Endothelial cell (in vitro differentiated cells): ENCODE results near the gene ALDH2. TPM values are rescaled to one million over a fixed set of nuclear protein-coding genes. Genes with fewer than 3 reads are reported as not detected.

Experiments used
- DNase-seq: peaks from one replicate; pipeline ENCODE4 v3.0.0; 2021; ENCODE audit warnings: low spot score
- H3K27ac Mint-ChIP-seq: one replicate; pipeline ENCODE4 v1.8.0; 2021; ENCODE audit warnings: mixed read lengths, inconsistent platforms; ENCODE audit not compliant: unreplicated experiment
- H3K27me3 Mint-ChIP-seq: one replicate; pipeline ENCODE4 v1.8.0; 2021; ENCODE audit warnings: mild to moderate bottlenecking, moderate library complexity, mixed read lengths, inconsistent platforms; ENCODE audit not compliant: unreplicated experiment
- H3K36me3 Mint-ChIP-seq: one replicate; pipeline ENCODE4 v1.8.0; 2021; ENCODE audit warnings: mild to moderate bottlenecking, low read depth, mixed read lengths, inconsistent platforms; ENCODE audit not compliant: unreplicated experiment
- H3K4me1 Mint-ChIP-seq: one replicate; pipeline ENCODE4 v1.8.0; 2021; ENCODE audit warnings: mild to moderate bottlenecking, mixed read lengths, inconsistent platforms; ENCODE audit not compliant: unreplicated experiment
- H3K4me3 Mint-ChIP-seq: one replicate; pipeline ENCODE4 v1.8.0; 2021; ENCODE audit warnings: mild to moderate bottlenecking, mixed read lengths, inconsistent platforms; ENCODE audit not compliant: unreplicated experiment
- H3K9me3 Mint-ChIP-seq: one replicate; pipeline ENCODE4 v1.8.0; 2021; ENCODE audit warnings: mixed read lengths, inconsistent platforms; ENCODE audit not compliant: unreplicated experiment
- total RNA-seq: library from RNA; stranded (reverse); fragmentation: NEBNext Ultra II Directional; extraction: Animal tissue kit (Norgen Biotek cat#: 25700); gene quantifications from one replicate; pipeline ENCODE4 v1.2.1, GENCODE V29; 2021; ENCODE audit not compliant: unreplicated experiment
- TF ChIP-seq, protein P1 (sequence below): fragments of 200-600 bp; sonication (generic); IDR thresholded peaks from one replicate; pipeline ENCODE4 v1.5.0; 2021; ENCODE audit warnings: antibody characterized with exemption; ENCODE audit not compliant: unreplicated experiment

ALDH2 gene
- total RNA-seq, 1 donor from 2014 or later = 98.5 TPM

DNA sequence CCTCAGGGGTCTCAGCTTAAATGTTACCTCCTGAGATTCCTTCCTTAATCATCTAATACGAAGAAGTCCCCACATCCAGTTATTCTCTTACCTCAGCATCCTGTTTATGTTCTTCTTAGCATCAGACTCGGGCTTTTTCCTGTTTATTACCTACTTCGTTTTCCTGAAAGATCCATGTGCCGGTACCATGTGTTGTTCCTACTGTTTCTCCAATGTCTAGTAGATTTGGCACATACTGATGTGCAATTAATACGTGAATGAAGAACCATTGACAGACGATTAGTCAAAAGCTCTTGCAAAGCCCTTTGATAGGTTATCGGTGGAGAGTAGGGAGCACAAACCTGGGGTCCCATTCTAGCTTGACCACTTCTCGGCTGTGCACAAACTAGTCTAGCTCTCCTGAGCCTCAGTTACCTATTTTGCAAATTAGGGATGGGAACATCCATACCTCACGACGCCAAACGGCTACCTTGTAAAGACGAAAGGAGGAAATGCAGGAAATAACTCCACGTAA lies 74.6 kb downstream of the ALDH2 start:
- H3K36me3 Mint-ChIP-seq = peaks cover 40% of the 10 kb centered on the region
- TF ChIP-seq, protein P1, sequence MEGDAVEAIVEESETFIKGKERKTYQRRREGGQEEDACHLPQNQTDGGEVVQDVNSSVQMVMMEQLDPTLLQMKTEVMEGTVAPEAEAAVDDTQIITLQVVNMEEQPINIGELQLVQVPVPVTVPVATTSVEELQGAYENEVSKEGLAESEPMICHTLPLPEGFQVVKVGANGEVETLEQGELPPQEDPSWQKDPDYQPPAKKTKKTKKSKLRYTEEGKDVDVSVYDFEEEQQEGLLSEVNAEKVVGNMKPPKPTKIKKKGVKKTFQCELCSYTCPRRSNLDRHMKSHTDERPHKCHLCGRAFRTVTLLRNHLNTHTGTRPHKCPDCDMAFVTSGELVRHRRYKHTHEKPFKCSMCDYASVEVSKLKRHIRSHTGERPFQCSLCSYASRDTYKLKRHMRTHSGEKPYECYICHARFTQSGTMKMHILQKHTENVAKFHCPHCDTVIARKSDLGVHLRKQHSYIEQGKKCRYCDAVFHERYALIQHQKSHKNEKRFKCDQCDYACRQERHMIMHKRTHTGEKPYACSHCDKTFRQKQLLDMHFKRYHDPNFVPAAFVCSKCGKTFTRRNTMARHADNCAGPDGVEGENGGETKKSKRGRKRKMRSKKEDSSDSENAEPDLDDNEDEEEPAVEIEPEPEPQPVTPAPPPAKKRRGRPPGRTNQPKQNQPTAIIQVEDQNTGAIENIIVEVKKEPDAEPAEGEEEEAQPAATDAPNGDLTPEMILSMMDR = no peak
- peaks cover 36% of the 10 kb centered on the region for H3K4me1 Mint-ChIP-seq
- H3K27ac Mint-ChIP-seq = peak overlapping the region; percentile 98
- H3K9me3 Mint-ChIP-seq = no peaks in the 10 kb centered on the region
- peaks cover 24% of the 10 kb centered on the region for H3K27me3 Mint-ChIP-seq
- peak overlapping the region; percentile 99 for H3K4me3 Mint-ChIP-seq
- no peak for DNase-seq

DNA sequence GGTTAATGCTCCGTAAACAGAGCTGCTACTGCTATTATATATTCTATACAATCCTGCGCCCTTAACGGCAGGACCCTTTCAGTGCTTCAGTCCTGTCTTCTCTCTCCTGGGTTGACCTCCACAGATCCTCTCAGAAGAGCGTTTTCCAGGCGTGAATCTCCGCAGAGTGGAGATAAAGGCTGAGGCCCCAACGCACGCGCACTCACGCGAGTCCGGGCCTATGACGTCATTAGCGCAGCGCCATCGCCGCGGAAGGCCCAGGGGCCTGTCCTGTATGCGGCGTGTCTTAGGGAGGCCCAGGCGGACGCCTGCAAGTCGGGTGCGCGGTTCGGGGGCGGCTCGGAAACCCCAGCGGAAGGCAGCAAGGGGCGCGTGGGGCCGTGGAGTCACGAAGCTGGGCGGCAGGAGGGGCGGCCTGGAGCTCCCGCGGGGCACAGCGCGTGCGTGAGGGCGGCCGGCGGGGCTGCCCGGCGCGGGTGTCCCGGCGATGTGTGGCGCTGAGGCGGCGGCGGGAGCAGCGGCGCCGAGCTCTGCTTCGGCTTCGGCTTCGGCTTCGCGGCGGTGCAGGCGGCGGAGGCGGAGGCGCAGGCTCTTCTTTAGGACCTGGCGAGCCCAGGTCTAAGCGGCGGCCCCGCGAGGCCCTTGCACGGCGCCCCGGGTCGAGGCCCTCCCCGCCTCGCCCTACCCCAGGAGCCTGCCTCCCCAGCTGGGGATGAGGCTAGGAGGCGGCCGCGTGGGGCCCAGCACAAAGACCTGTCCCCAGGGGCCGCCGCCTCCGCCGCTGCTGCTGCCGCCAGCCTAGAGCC lies 75.2 kb downstream of the ALDH2 start, which contains the start of gene MAPKAPK5:
Gene MAPKAPK5 (plus strand): TSS at position 479 of the 806 bp plus-strand sequence. CDS start 506 bp downstream, outside the sequence.
- Mint-ChIP-seq H3K27me3 (peaks cover 22% of the 10 kb centered on the region), H3K27ac (peak within 1 kb of the TSS; percentile 98), H3K9me3 (no peaks in the 10 kb centered on the region), H3K36me3 (peaks cover 37% of the 10 kb centered on the region), H3K4me3 (peak within 1 kb of the TSS; percentile 99), H3K4me1 (peaks cover 36% of the 10 kb centered on the region)
- peak; percentile 96 for DNase-seq
- TF ChIP-seq, protein P1 = no peak

DNA sequence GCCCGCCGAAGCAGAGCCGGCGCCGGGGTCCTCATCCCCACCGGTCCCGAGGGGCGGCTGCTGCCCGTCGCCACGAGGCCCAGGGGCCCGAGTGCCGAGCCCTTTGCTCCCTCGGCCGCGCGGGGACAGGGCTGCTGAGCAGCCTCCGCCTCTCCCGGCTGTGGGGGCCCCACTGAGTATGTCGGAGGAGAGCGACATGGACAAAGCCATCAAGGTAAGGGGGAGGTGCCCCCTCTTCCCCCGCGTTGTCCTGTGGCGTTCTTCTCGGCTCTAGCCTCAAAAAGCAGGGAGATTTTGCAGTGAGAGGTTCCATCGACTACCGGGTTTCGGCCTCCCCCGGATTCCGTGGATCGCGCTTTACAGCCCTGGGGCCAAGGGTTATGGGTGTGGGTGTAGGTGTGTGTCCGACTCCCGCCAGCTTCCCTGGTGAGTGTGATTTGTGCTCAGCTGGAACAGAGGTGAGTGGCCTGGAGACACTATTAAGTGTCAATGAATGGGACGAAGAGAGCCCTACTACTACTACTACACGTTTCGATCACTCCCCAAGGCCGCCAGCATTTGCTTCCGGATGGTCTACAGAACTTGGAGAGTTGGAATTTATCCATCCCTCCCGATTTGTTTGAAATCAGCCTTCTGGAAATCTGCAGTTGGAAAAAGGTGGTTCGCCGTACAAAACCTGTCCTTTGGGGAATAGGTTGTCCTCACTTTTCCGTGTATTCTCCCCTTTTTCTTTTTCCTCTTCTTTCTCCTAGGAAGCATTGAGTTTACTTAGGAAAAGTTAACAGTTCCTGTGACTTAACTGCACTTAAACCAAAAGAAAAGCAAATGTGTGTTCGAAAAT lies 76.0 kb downstream of the ALDH2 start:
- peak; percentile 8 for DNase-seq
- TF ChIP-seq, protein P1 = no peak
- H3K36me3 Mint-ChIP-seq = peaks cover 38% of the 10 kb centered on the region
- peaks cover 36% of the 10 kb centered on the region for H3K4me1 Mint-ChIP-seq
- H3K27ac Mint-ChIP-seq = peak overlapping the region; percentile 96
- H3K27me3 Mint-ChIP-seq = peaks cover 20% of the 10 kb centered on the region
- H3K4me3 Mint-ChIP-seq = peak overlapping the region; percentile 97
- no peaks in the 10 kb centered on the region for H3K9me3 Mint-ChIP-seq

DNA sequence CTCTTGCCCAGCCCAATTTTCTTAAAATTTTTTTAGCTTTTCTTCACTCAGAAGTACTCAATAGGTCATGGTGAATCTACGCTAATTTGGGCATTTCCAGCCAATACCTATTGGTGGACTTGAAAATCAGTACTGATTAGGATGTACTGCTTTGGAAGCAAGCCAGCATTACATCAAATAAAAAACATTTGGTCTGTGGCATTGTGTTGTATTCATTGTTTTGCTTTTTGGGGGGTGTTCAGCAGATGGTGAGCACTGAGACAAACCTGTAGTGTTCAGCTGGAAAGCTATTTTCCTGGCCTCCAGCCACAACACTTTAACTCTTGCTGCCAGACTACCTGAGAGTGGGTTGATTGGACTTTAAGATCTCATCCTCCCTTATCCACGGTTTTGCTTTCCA lies 79.3 kb downstream of the ALDH2 start:
- DNase-seq = no peak
- peaks cover 28% of the 10 kb centered on the region for H3K36me3 Mint-ChIP-seq
- TF ChIP-seq, protein P1 = no peak
- H3K27me3 Mint-ChIP-seq = peaks cover 14% of the 10 kb centered on the region
- no peak overlapping the region for H3K4me3 Mint-ChIP-seq
- no peak overlapping the region for H3K27ac Mint-ChIP-seq
- H3K9me3 Mint-ChIP-seq = no peaks in the 10 kb centered on the region
- peaks cover 23% of the 10 kb centered on the region for H3K4me1 Mint-ChIP-seq
